HEK293 (cell line): ENCODE data around the gene ZBTB43.

Source experiments
- CTCF ChIA-PET: fragments of 350-600 bp; formaldehyde crosslinking; extraction: SDS; loops from one replicate; lab custom pipeline; 2021; ENCODE audit warnings: antibody characterized with exemption; lab: Yijun Ruan, JAX
- POLR2A ChIA-PET: fragments of 300-600 bp; formaldehyde crosslinking; extraction: SDS; loops from one replicate; lab custom pipeline; 2020; ENCODE audit warnings: antibody characterized with exemption, inconsistent platforms; lab: Yijun Ruan, JAX
- H3K27ac ChIP-seq: fragments of 200-500 bp; sonication (Bioruptor generic); 2 replicates; pipeline ENCODE4 v1.5.1; 2014; ENCODE audit warnings: low read depth, low read length, control low read depth, inconsistent platforms; ENCODE audit errors: extremely low read depth
- H3K36me3 ChIP-seq, 2 experiments: fragments of 200-500 bp in 1 of 2; sonication (Bioruptor generic) in 1 of 2; 1 replicate in 1 of 2; 2 replicates in 1 of 2; pipeline ENCODE4 v1.5.1; 2014 to 2017; ENCODE audit warnings: inconsistent platforms in 2 of 2, low read length in 2 of 2; ENCODE audit not compliant: control insufficient read depth in 2 of 2, insufficient read depth in 1 of 2
- H3K4me1 ChIP-seq: fragments of 200-500 bp; sonication (Bioruptor generic); 2 replicates; pipeline ENCODE4 v1.5.1; 2014; ENCODE audit warnings: mild to moderate bottlenecking, low read length, inconsistent platforms; ENCODE audit not compliant: control insufficient read depth, insufficient read depth
- H3K4me3 ChIP-seq: 2 replicates; pipeline ENCODE4 v1.5.1; 2011; ENCODE audit warnings: low read depth, mild to moderate bottlenecking, control low read depth, low read length, moderate library complexity
- H3K9me3 ChIP-seq: fragments of 200-500 bp; sonication (Bioruptor generic); 2 replicates; pipeline ENCODE4 v1.5.1; 2014; ENCODE audit warnings: low read depth, low read length, inconsistent platforms; ENCODE audit not compliant: control insufficient read depth, insufficient read depth
- AEBP2 ChIP-seq: fragments of 450-650 bp; formaldehyde crosslinking; IDR thresholded peaks from 2 replicates; pipeline ENCODE4 v1.5.1; 2016; ENCODE audit warnings: missing biosample characterization, missing genetic modification characterization, borderline replicate concordance
- HOXA7 ChIP-seq: sonication (generic); formaldehyde crosslinking; IDR thresholded peaks from 2 replicates; pipeline ENCODE4 v1.8.1; 2022; ENCODE audit warnings: missing genetic modification reagents, borderline replicate concordance
- MYNN ChIP-seq: fragments of 450-650 bp; formaldehyde crosslinking; IDR thresholded peaks from 2 replicates; pipeline ENCODE4 v1.5.1; 2016; ENCODE audit warnings: missing biosample characterization, missing genetic modification characterization, borderline replicate concordance
- PRDM1 ChIP-seq: fragments of 450-650 bp; formaldehyde crosslinking; IDR thresholded peaks from 2 replicates; pipeline ENCODE4; 2016; ENCODE audit warnings: missing biosample characterization, missing genetic modification characterization
- SALL2 ChIP-seq: fragments of 450-650 bp; formaldehyde crosslinking; IDR thresholded peaks from 2 replicates; pipeline ENCODE4 v1.5.0; 2017; ENCODE audit warnings: missing biosample characterization, mild to moderate bottlenecking, missing genetic modification characterization, borderline replicate concordance
- YY2 ChIP-seq: fragments of 450-650 bp; formaldehyde crosslinking; IDR thresholded peaks from 2 replicates; pipeline ENCODE4 v1.5.1; 2016; ENCODE audit warnings: missing biosample characterization, missing genetic modification characterization
- ZNF174 ChIP-seq: fragments of 450-650 bp; formaldehyde crosslinking; IDR thresholded peaks from 2 replicates; pipeline ENCODE4 v1.5.0; 2017; ENCODE audit warnings: missing biosample characterization, mild to moderate bottlenecking, missing genetic modification characterization
- ZNF175 ChIP-seq: fragments of 450-650 bp; formaldehyde crosslinking; IDR thresholded peaks from 2 replicates; pipeline ENCODE4 v1.5.1; 2016; ENCODE audit warnings: missing biosample characterization, missing genetic modification characterization
- ZNF341 ChIP-seq: fragments of 450-650 bp; formaldehyde crosslinking; IDR thresholded peaks from 2 replicates; pipeline ENCODE4; 2016; ENCODE audit warnings: low read depth, missing biosample characterization, missing genetic modification characterization
- ZNF433 ChIP-seq: fragments of 450-650 bp; formaldehyde crosslinking; IDR thresholded peaks from 2 replicates; pipeline ENCODE4 v1.5.1; 2016; ENCODE audit warnings: missing biosample characterization, missing genetic modification characterization, low read depth
- ZNF549 ChIP-seq: fragments of 450-650 bp; IDR thresholded peaks from 2 replicates; pipeline ENCODE4 v1.5.1; 2018; ENCODE audit warnings: missing biosample characterization, missing genetic modification characterization, mild to moderate bottlenecking, inconsistent platforms, moderate library complexity
- ZNF585B ChIP-seq: fragments of 450-650 bp; formaldehyde crosslinking; IDR thresholded peaks from 2 replicates; pipeline ENCODE4 v1.5.1; 2016; ENCODE audit warnings: missing biosample characterization, missing genetic modification characterization
- ZNF629 ChIP-seq: fragments of 450-650 bp; formaldehyde crosslinking; IDR thresholded peaks from 2 replicates; pipeline ENCODE4 v1.5.1; 2017; ENCODE audit warnings: missing biosample characterization, missing genetic modification characterization
- TF ChIP-seq, protein P1 (sequence below): fragments of 450-650 bp; formaldehyde crosslinking; IDR thresholded peaks from 2 replicates; pipeline ENCODE4 v1.5.1; 2016; ENCODE audit warnings: missing biosample characterization, missing genetic modification characterization
- TF ChIP-seq, protein P2 (sequence below): fragments of 450-650 bp; formaldehyde crosslinking; IDR thresholded peaks from 2 replicates; pipeline ENCODE4 v1.5.1; 2016; ENCODE audit warnings: missing biosample characterization, missing genetic modification characterization

ZBTB43 gene

GRCh38 chr9:126844085-126844484 is 39.2 kb downstream of the ZBTB43 start:
- ChIA-PET POLR2A (interaction anchor here (0.5 kb wide), 1 partner anchor 897 kb away, joined by 5 read pairs; no protein-coding TSS in a partner anchor), CTCF (interaction anchor here (0.9 kb wide), 2 partner anchors 9 to 15 kb away, joined by 3 read pairs; no protein-coding TSS in a partner anchor)
- H3K27ac ChIP-seq: no peak overlapping the region

GRCh38 chr9:126847051-126847450 is 42.2 kb downstream of the ZBTB43 start:
- Histone ChIP-seq H3K9me3 (no peaks in the 10 kb centered on the region), H3K36me3 (no peaks in the 10 kb centered on the region), H3K4me3 (no peak overlapping the region), H3K27ac (no peak overlapping the region), H3K4me1 (no peaks in the 10 kb centered on the region)
- TF ChIP-seq YY2 (tag by site-specific recombination): no peak
- ChIA-PET CTCF (no interaction called here), POLR2A (no interaction called here)

More at GRCh38 chr9:126844085-126844484, 39.2 kb downstream of the ZBTB43 start:
- TF ChIP-seq ZNF175 (tag by site-specific recombination): no peak
- TF ChIP-seq MYNN (tag by site-specific recombination): no peak
- TF ChIP-seq, protein P1, sequence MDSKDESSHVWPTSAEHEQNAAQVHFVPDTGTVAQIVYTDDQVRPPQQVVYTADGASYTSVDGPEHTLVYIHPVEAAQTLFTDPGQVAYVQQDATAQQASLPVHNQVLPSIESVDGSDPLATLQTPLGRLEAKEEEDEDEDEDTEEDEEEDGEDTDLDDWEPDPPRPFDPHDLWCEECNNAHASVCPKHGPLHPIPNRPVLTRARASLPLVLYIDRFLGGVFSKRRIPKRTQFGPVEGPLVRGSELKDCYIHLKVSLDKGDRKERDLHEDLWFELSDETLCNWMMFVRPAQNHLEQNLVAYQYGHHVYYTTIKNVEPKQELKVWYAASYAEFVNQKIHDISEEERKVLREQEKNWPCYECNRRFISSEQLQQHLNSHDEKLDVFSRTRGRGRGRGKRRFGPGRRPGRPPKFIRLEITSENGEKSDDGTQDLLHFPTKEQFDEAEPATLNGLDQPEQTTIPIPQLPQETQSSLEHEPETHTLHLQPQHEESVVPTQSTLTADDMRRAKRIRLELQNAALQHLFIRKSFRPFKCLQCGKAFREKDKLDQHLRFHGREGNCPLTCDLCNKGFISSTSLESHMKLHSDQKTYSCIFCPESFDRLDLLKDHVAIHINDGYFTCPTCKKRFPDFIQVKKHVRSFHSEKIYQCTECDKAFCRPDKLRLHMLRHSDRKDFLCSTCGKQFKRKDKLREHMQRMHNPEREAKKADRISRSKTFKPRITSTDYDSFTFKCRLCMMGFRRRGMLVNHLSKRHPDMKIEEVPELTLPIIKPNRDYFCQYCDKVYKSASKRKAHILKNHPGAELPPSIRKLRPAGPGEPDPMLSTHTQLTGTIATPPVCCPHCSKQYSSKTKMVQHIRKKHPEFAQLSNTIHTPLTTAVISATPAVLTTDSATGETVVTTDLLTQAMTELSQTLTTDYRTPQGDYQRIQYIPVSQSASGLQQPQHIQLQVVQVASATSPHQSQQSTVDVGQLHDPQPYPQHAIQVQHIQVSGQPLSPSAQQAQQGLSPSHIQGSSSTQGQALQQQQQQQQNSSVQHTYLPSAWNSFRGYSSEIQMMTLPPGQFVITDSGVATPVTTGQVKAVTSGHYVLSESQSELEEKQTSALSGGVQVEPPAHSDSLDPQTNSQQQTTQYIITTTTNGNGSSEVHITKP (tag by site-specific recombination): peak; percentile 36; the same call in 1 of the 2 replicates
- TF ChIP-seq AEBP2 (tag by site-specific recombination): no peak
- Histone ChIP-seq H3K4me1 (no peaks in the 10 kb centered on the region), H3K9me3 (no peaks in the 10 kb centered on the region), H3K36me3 (peaks cover 0 to 3% of the 10 kb centered on the region in 2 experiments; a peak in 1 of 3 replicates), H3K4me3 (no peak overlapping the region)

GRCh38 chr9:126849591-126850225 is 44.9 kb downstream of the ZBTB43 start:
- CTCF ChIA-PET: interaction anchor here (0.9 to 3.7 kb wide), 3 partner anchors 9 to 91 kb away, joined by 4 to 16 read pairs (median 4); partner anchors contain the start of gene ZBTB34
- TF ChIP-seq HOXA7 (CRISPR knock-in tag) (no peak), ZNF549 (tag by site-specific recombination) (no peak), ZNF585B (tag by site-specific recombination) (no peak), ZNF433 (tag by site-specific recombination) (no peak), MYNN (tag by site-specific recombination) (no peak), ZNF174 (tag by site-specific recombination) (no peak), ZNF341 (no peak), AEBP2 (tag by site-specific recombination) (no peak), ZNF629 (no peak), PRDM1 (tag by site-specific recombination) (no peak), SALL2 (tag by site-specific recombination) (no peak)
- TF ChIP-seq, protein P2, sequence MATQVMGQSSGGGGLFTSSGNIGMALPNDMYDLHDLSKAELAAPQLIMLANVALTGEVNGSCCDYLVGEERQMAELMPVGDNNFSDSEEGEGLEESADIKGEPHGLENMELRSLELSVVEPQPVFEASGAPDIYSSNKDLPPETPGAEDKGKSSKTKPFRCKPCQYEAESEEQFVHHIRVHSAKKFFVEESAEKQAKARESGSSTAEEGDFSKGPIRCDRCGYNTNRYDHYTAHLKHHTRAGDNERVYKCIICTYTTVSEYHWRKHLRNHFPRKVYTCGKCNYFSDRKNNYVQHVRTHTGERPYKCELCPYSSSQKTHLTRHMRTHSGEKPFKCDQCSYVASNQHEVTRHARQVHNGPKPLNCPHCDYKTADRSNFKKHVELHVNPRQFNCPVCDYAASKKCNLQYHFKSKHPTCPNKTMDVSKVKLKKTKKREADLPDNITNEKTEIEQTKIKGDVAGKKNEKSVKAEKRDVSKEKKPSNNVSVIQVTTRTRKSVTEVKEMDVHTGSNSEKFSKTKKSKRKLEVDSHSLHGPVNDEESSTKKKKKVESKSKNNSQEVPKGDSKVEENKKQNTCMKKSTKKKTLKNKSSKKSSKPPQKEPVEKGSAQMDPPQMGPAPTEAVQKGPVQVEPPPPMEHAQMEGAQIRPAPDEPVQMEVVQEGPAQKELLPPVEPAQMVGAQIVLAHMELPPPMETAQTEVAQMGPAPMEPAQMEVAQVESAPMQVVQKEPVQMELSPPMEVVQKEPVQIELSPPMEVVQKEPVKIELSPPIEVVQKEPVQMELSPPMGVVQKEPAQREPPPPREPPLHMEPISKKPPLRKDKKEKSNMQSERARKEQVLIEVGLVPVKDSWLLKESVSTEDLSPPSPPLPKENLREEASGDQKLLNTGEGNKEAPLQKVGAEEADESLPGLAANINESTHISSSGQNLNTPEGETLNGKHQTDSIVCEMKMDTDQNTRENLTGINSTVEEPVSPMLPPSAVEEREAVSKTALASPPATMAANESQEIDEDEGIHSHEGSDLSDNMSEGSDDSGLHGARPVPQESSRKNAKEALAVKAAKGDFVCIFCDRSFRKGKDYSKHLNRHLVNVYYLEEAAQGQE (tag by site-specific recombination): no peak

More at GRCh38 chr9:126849591-126850225, 44.9 kb downstream of the ZBTB43 start:
- POLR2A ChIA-PET: interaction anchor here (1.0 to 1.1 kb wide), 2 partner anchors 45 to 547 kb away, joined by 3 read pairs; partner anchors contain the start of genes SLC2A8 and ZBTB43
- Histone ChIP-seq H3K36me3 (no peaks in the 10 kb centered on the region), H3K27ac (no peak overlapping the region), H3K4me3 (no peak overlapping the region), H3K9me3 (no peaks in the 10 kb centered on the region), H3K4me1 (no peaks in the 10 kb centered on the region)
